ENCODE results near the gene ISYNA1. TPM values are rescaled to one million over a fixed set of nuclear protein-coding genes. Genes with fewer than 3 reads are reported as not detected.

The ISYNA1 gene
- total RNA-seq, 1 donor from 2014 or later = 6.3 TPM

GRCh38 chr19:18468517-18468916 lies 30.6 kb upstream of the ISYNA1 start:
- Mint-ChIP-seq H3K27me3 (no peaks in the 10 kb centered on the region), H3K9me3 (no peaks in the 10 kb centered on the region), H3K27ac (no peak overlapping the region), H3K36me3 (ENCODE audit: low read depth) (peaks cover 43% of the 10 kb centered on the region), H3K4me3 (no peak overlapping the region), H3K4me1 (peaks cover 4% of the 10 kb centered on the region)
- ATAC-seq (ENCODE audit: low read depth) (no peak), DNase-seq (no peak)
- CTCF ChIA-PET = interaction anchor here (2.4 kb wide), 1 partner anchor 378 kb away, joined by 12 read pairs; no protein-coding TSS in a partner anchor
- no peak for TF ChIP-seq CTCF (IDR thresholded peaks at IDR 0.05)
- intact Hi-C loops (cut with micrococcal nuclease) = loop anchor here (10.0 kb wide), 1 partner anchor 666 kb away; the partner anchor contains the start of gene TMEM161A
- POLR2A ChIA-PET = interaction anchor here (0.6 kb wide), 1 partner anchor 62 kb away, joined by 3 read pairs; no protein-coding TSS in a partner anchor

- ATAC-seq (ENCODE audit: low read depth) (no peak), DNase-seq (no peak)
- Mint-ChIP-seq H3K36me3 (ENCODE audit: low read depth) (peaks cover 44% of the 10 kb centered on the region), H3K4me3 (no peak overlapping the region), H3K9me3 (no peaks in the 10 kb centered on the region), H3K27ac (no peak overlapping the region), H3K27me3 (no peaks in the 10 kb centered on the region), H3K4me1 (peaks cover 5% of the 10 kb centered on the region)
- TF ChIP-seq CTCF (IDR thresholded peaks at IDR 0.05) = no peak
- ChIA-PET CTCF (interaction anchor here (2.4 kb wide), 1 partner anchor 379 kb away, joined by 12 read pairs; no protein-coding TSS in a partner anchor), POLR2A (interaction anchor here (0.6 kb wide), 1 partner anchor 62 kb away, joined by 3 read pairs; no protein-coding TSS in a partner anchor)
- intact Hi-C loops (cut with micrococcal nuclease) = loop anchor here (10.0 kb wide), 1 partner anchor 667 kb away; the partner anchor contains the start of gene TMEM161A
Measured at GRCh38 chr19:18467978-18468377, 30.0 kb upstream of the ISYNA1 start.

- Mint-ChIP-seq H3K36me3 (ENCODE audit: low read depth) (peaks cover 43% of the 10 kb centered on the region), H3K27me3 (no peaks in the 10 kb centered on the region), H3K4me3 (no peak overlapping the region), H3K9me3 (no peaks in the 10 kb centered on the region), H3K27ac (no peak overlapping the region), H3K4me1 (peaks cover 6% of the 10 kb centered on the region)
- DNase-seq = no peak
- ATAC-seq (ENCODE audit: low read depth) = no peak
- TF ChIP-seq CTCF (IDR thresholded peaks at IDR 0.05) = no peak
- intact Hi-C loops (cut with micrococcal nuclease) = loop anchor here (10.0 kb wide), 1 partner anchor 668 kb away; the partner anchor contains the start of gene TMEM161A
- CTCF ChIA-PET = no interaction called here
- POLR2A ChIA-PET = no interaction called here
Measured at GRCh38 chr19:18466354-18466753, 28.4 kb upstream of the ISYNA1 start.

GRCh38 chr19:18465964-18466339 lies 28.0 kb upstream of the ISYNA1 start:
- Mint-ChIP-seq H3K9me3 (no peaks in the 10 kb centered on the region), H3K36me3 (ENCODE audit: low read depth) (peaks cover 42% of the 10 kb centered on the region), H3K27ac (no peak overlapping the region), H3K4me1 (peaks cover 6% of the 10 kb centered on the region), H3K27me3 (no peaks in the 10 kb centered on the region), H3K4me3 (no peak overlapping the region)
- intact Hi-C loops (cut with micrococcal nuclease) = loop anchor here (10.0 kb wide), 1 partner anchor 669 kb away; the partner anchor contains the start of gene TMEM161A
- ChIA-PET CTCF (no interaction called here), POLR2A (no interaction called here)
- DNase-seq (no peak), ATAC-seq (ENCODE audit: low read depth) (no peak)
- no peak for TF ChIP-seq CTCF (IDR thresholded peaks at IDR 0.05)

GRCh38 chr19:18465214-18465963 lies 27.5 kb upstream of the ISYNA1 start:
- POLR2A ChIA-PET = no interaction called here

More at GRCh38 chr19:18465214-18465963, 27.5 kb upstream of the ISYNA1 start:
- H3K36me3 Mint-ChIP-seq (ENCODE audit: low read depth) = peaks cover 45% of the 10 kb centered on the region
- TF ChIP-seq CTCF (IDR thresholded peaks at IDR 0.05) = no peak
- no peak overlapping the region for H3K4me3 Mint-ChIP-seq
- intact Hi-C loops (cut with micrococcal nuclease) = loop anchor here (10.0 kb wide), 1 partner anchor 669 kb away; the partner anchor contains the start of gene TMEM161A
- peaks cover 6% of the 10 kb centered on the region for H3K4me1 Mint-ChIP-seq
- DNase-seq = no peak
- CTCF ChIA-PET = no interaction called here
- H3K27ac Mint-ChIP-seq = no peak overlapping the region
- no peak for ATAC-seq (ENCODE audit: low read depth)
- H3K27me3 Mint-ChIP-seq = no peaks in the 10 kb centered on the region
- no peaks in the 10 kb centered on the region for H3K9me3 Mint-ChIP-seq

Measured in activated B cell treated with CpG ODN at 0.5 μM for 24 hours (primary cell).